GM10847 (cell line): ENCODE measurements around the gene RNU6-9.

Experiments
- POLR2A ChIP-seq: IDR thresholded peaks from 2 replicates; pipeline ENCODE4 v1.6.1; 2011; ENCODE audit not compliant: insufficient read length; ENCODE audit errors: extremely low read depth

RNU6-9 gene

GRCh38 chr19:920051-920864 is 27.0 kb downstream of the RNU6-9 start:
- no peak for TF ChIP-seq POLR2A

GRCh38 chr19:924553-925086 is 31.3 kb downstream of the RNU6-9 start:
- no peak for TF ChIP-seq POLR2A

- TF ChIP-seq POLR2A = peak; percentile 13
These were observed 31.8 kb downstream of the RNU6-9 start for GRCh38 chr19:925087-925525.

GRCh38 chr19:925526-926322 is 32.4 kb downstream of the RNU6-9 start, which contains the start of gene ARID3A:
Gene ARID3A (plus strand): TSS chr19:926035. CDS start chr19:929529, 3,494 bp downstream.
- TF ChIP-seq POLR2A = peak; percentile 65

- no peak for TF ChIP-seq POLR2A
These were observed 33.0 kb downstream of the RNU6-9 start for GRCh38 chr19:926323-926588.

GRCh38 chr19:926589-927350 is 33.5 kb downstream of the RNU6-9 start:
- TF ChIP-seq POLR2A = peak; percentile 26

GRCh38 chr19:927351-927779 is 34.1 kb downstream of the RNU6-9 start:
- TF ChIP-seq POLR2A = no peak

GRCh38 chr19:927780-928401 is 34.6 kb downstream of the RNU6-9 start:
- TF ChIP-seq POLR2A = no peak

- TF ChIP-seq POLR2A = no peak
These were observed 35.4 kb downstream of the RNU6-9 start for GRCh38 chr19:928471-929202.

- no peak for TF ChIP-seq POLR2A
These were observed 36.1 kb downstream of the RNU6-9 start for GRCh38 chr19:929203-929890.

GRCh38 chr19:929891-930258 is 36.6 kb downstream of the RNU6-9 start:
- no peak for TF ChIP-seq POLR2A

GRCh38 chr19:931860-932647 is 38.8 kb downstream of the RNU6-9 start:
- TF ChIP-seq POLR2A = no peak
